HG03520 (cell line): ENCODE results near the gene GNPDA2.
A peak's percentile ranks its signal among the peaks of the same experiment; 100 is the strongest.

Experiments used
- ATAC-seq: cut with Tn5 transposase; IDR thresholded peaks from one replicate; pipeline ENCODE4 v1.9.1; 2021; ENCODE audit warnings: mild to moderate bottlenecking, moderate library complexity; ENCODE audit not compliant: unreplicated experiment

Gene GNPDA2

DNA sequence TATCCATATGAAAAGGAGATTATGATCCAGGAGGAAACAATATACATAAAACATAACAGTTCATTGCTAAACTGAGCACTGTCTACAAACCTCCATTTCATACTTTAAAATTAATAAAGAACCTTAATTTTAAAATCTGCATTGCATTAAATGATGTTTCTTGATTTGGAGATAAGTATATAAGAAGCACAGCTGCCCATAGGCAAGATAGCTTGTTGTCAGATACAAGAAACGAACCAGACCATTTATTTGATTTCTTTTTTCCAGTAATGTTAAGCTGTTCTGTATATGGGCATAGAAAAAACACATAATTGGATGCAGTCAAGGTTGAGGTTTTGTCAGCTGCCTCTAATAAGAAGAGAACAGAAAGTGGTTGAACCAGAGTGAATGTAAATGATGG lies 41.7 kb downstream of the GNPDA2 start:
- no peak for ATAC-seq

DNA sequence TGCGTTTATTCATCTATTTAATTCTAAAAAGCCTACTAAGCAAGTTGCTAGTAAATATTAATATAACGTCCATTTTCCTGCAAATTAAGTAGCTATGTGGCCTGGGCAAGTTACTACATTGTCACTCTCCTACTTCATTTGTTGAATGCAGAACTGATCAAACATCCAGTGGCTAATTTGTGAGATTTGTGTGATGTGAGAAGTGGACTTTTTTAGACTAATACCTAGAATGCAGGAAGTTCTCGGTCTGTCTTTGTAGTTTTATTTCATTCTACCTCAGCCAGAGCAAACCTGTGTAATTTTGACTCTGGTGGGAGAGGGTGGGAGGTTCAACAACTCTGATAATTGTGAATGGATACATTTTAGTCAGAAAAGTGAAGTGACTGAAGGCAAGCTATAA lies 47.3 kb downstream of the GNPDA2 start:
- no peak for ATAC-seq

DNA sequence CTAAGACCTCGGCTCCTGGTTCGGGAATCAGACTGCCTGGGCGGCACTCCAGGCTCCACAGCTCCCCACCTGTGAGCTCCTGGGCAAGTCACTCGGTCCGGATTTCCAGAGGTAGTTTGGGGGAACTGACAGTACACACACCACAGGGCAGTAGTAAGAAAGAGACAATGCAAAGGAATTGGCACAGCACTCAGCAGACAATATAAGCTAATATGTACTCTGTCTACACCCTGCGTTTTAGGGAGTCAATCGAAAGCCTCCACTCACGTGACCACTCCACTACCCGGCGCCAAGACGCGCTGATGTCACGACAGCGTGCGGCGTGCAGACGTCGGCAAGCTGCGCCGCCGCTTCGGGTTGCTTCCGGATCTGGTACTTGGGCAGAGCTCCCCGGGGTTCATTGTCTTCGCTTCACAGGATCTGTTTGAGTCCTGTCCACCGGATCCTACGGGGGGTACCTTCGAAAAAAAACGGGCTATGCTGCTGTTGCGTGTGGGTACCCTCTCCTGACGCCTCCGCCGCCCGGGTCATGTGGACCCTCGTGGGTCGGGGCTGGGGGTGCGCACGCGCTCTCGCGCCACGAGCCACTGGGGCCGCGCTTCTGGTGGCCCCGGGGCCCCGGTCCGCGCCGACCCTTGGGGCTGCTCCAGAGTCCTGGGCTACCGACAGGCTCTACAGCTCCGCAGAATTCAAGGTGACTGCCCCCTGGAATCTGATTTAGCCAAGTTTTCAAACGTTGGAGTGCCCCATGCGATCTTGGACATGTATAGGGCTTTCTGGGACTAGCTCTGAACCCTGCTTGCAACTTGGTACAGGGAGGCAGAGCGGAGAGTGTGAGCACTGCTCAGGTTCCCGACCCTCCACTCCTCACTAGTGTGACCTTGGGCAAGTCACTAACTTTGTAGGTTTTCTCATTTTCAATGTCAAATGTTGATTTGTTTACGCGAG lies 48.0 kb downstream of the GNPDA2 start, which contains the start of gene GUF1:
Gene GUF1, plus strand, starts transcription at position 327 of the 948 bp plus-strand sequence. Its CDS starts 203 bp downstream, at position 530.
- ATAC-seq: peak; percentile 95

DNA sequence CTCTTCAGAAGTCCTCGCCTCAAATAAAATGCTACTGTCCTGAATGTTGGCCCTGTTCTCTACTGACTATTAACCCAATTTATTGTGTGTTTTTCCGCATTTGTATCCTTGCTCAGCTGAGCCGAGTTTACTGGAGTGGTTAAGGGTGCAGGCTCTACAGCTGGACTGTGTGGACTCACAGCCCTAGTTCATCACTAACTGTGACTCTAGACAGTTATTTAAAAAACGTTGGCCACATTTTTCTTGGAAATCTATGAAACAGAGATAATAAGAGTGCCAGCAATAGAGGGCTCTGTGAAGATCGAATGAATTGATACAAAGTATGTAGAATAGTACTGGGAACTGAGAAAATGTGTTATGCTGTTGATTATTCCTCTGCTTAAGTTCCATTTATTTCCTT lies 51.0 kb downstream of the GNPDA2 start:
- ATAC-seq: no peak

DNA sequence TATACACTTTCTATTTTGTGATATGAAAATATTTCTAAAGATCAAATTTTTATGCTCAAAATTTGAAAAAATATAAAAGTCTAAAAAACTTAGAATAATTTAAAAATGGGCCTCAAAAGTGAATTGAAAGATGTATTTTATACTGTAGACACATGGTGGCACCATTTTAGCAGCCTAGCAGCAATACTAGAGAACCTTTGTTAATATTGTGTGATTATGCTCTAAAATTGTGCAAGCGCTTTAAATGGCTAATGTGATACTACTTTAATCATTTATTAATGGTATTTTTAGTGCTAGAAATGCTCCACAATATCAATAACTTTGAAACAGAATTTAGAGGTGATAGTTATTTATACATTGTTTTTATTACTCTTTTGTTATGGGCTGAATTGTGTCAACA lies 51.9 kb downstream of the GNPDA2 start:
- no peak for ATAC-seq

DNA sequence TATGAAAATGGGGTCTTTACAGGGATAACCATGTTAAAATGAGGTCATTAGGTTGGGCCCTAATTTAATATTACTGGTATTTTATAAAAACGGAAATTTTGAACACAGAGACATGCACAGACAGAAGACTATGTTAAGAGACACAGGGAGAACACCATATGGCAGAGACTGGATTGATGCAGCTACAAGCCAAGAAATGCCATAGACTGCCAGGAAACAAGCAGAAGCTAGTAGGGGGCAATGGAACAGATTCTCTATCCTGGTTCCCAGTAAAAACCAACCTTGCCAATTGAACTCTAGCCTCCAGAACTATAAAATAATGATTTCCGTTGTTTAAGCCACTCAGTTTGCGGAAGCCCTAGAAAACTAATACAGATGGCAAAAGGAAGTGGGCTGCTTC lies 54.7 kb downstream of the GNPDA2 start:
- ATAC-seq: no peak

DNA sequence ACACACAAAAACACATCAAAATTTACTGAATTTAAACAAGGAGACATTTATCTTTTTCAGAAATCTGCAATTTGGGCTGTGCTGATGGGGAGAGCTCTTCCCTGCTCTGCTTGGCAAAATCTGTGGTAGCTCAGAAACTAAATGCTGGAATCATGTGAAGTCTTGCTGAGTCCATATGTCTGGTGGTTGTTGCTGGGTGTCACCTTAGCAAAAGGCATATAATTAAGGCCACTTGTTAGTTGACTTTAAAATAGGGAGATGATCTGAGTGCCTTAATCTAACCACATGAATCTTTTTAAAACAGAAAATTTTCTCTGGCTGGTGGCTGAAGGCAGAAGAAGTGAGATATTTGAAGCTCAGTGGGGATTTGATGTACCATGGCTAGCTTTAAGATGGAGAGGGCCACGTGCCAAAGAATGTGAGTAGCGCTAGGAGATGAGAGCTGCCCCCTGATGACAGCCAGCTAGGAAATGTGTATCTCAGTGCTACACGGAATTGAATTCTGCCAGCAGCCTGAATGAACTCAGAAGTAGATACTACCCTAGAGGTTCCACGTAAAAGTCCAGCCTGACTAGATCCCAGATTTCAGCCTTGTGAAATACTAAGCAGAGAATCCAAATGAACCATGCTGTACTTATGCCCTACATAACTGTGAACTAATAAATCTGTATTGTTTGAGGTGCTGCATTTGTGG lies 55.7 kb downstream of the GNPDA2 start:
- ATAC-seq: no peak

DNA sequence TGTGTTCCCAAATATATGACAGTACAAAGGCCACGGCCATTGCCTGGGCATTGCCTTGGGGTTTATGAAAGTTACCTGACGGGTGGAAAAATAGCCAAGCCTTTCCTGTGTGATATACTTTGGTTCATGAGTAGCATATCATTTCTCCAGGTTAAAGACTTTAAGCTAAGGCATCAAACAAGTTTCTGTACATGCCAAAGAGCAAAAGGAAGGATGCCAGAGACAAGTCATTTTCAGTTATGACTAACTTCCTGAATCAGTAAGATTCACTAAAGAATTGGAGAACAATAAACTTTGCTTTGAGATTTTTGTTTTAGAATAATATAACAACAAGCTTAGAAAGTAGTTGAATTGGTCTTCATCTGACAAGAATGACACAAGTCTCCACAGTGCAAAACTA lies 57.8 kb downstream of the GNPDA2 start:
- no peak for ATAC-seq

DNA sequence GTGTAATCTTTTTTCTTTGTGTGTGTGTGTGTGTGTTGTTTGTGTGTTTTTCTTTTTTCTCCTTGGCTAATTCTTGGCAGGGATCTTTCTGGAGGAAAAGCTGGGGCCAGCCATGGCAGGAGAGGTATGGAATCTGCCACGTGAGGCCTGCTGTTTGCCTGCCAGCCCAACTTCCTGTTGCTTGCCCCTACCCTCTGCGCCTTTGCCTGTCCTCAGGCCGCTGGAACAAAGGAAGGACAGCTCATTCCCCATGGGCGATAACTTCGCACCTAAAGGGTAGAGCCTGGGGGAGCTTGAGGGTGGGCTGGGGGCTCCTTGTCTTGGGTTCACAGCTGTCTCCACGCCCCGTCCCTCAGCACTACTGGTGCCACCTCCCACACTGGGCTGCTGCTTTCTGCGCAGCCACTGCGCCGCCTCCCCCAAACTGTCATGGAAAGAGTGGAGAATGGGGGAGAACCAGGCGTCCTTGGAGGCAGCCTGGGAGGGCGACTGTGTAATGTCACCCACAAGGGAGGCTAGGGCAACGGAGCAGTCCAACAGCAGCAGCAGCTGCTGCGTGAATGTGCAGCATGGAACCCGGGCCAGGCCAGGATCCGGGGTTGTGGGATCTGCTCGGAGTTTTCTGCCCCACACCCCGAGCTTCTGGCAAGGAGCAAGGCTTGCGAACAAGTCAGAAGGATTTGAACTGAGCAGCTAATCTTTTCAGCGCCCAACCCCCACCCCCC lies 62.7 kb downstream of the GNPDA2 start:
- ATAC-seq: no peak

- no peak for ATAC-seq
Observed at GRCh38 chr4:44662623-44663005, 63.7 kb downstream of the GNPDA2 start.

DNA sequence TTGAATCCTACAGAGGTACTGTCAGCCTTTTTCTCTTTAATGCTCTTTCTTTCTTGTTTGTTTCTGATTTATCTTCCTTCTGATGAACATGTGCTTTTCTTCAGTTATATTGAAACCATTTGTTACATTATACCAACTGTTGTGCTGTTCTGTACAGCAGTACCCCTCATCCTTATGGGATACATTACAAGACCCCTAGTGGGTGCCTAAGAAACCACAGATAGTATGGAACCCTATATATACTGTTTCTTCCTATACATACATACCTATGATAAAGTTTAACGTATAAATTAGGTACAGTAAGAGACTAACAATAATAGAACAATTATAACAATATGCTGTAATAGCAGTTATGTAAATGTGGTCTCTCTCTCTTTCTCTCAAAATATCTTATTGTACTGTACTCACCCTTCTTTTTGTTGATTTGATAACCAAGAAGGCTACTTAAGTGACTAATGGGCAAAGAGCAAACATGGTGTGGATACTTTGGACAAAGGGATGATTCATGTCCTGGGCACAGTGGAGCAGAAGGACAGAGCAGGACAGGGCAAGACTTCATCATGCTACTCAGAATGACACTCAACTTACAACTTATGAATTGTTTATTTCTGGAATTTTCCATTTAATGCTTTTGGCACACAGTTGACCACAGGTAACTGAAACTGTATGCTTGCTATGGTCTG lies 64.3 kb downstream of the GNPDA2 start:
- no peak for ATAC-seq

DNA sequence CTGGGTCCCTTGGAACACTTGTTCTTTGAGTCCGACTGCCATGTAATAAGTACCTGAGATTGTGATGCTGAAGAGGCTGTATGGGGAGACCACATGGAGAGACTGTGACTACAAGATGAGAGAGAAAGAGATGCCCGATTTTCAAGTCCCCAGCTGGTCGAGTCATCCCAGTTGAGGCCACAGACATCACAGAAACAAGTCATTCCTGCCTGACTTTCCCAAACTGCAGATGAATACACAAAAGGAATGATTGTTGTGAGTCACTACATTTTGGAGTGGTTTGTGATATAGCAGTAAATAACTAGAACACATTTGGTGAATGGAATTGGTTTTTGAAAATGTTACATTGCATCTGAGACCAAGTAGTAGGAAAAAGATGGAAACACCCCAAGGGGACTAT lies 66.0 kb downstream of the GNPDA2 start:
- no peak for ATAC-seq

DNA sequence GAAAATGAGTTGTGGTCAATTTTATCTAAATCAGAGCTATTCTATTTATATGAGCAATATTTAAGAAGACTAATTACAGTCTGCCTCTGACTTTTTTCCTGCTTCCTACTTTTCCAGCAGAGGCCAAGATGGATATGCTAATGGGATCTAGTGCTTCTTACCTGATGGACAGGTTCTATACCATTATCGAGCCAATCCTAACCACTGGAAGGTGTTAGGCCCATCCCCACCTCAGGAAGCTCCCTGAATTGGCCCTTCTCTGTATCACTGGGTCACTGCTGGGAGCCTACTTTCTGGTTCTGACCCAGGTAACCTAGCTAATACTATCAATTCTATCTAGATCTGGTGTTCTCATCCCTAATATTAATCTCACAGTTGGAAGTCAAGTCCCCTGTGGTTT lies 74.4 kb downstream of the GNPDA2 start:
- no peak for ATAC-seq
